Ectodermal cell (in vitro differentiated cells): ENCODE results near the gene REN.

Source experiments
- H3K27ac ChIP-seq: 2 replicates; pipeline ENCODE4 v1.7.0; 2013; ENCODE audit warnings: mild to moderate bottlenecking, low read depth, low read length; ENCODE audit not compliant: insufficient read depth, poor library complexity, severe bottlenecking
- H3K27me3 ChIP-seq: 2 replicates; pipeline ENCODE4 v1.7.0; 2013; ENCODE audit warnings: mild to moderate bottlenecking, low read length; ENCODE audit not compliant: insufficient read depth, control insufficient read depth, poor library complexity, severe bottlenecking
- H3K36me3 ChIP-seq: one replicate; pipeline ENCODE4 v1.7.0; 2013; ENCODE audit warnings: low read length; ENCODE audit not compliant: control insufficient read depth, insufficient read depth
- H3K4me1 ChIP-seq: one replicate; pipeline ENCODE4 v1.7.0; 2013; ENCODE audit warnings: low read length; ENCODE audit not compliant: control insufficient read depth, insufficient read depth
- H3K4me3 ChIP-seq: 2 replicates; pipeline ENCODE4 v1.7.0; 2013; ENCODE audit warnings: low read depth, low read length, control low read depth; ENCODE audit not compliant: insufficient read depth
- H3K9me3 ChIP-seq: 2 replicates; pipeline ENCODE4 v1.7.0; 2013; ENCODE audit warnings: mild to moderate bottlenecking, low read length, moderate library complexity; ENCODE audit not compliant: control insufficient read depth
- WGBS, 2 experiments: methylation state at CpG; one replicate each; pipeline ENCODE4 v1.1.7; 2013; ENCODE audit warnings: missing lambda C conversion rate in 2 of 2; 5-methylcytosine and 5-hydroxymethylcytosine counted together

The REN gene

GRCh38 chr1:204201348-204202040 lies 35.4 kb upstream of the REN start:
- H3K36me3 ChIP-seq: no peaks in the 10 kb centered on the region
- no peak overlapping the region for H3K4me3 ChIP-seq
- H3K27me3 ChIP-seq: peaks cover 4% of the 10 kb centered on the region
- H3K27ac ChIP-seq: no peak overlapping the region
- no peaks in the 10 kb centered on the region for H3K9me3 ChIP-seq
- H3K4me1 ChIP-seq: no peaks in the 10 kb centered on the region
- WGBS, 2 experiments: 90 to 93% methylated on average over 12 of the region's 12 CpGs

GRCh38 chr1:204199579-204199978 lies 33.4 kb upstream of the REN start:
- 95% methylated on average over 9 of the region's 9 CpGs for WGBS, 2 experiments

GRCh38 chr1:204198348-204199340 lies 32.5 kb upstream of the REN start:
- WGBS, 2 experiments: 74 to 82% methylated on average over 18 of the region's 18 CpGs
- no peak overlapping the region for H3K27ac ChIP-seq
- H3K27me3 ChIP-seq: peaks cover 4% of the 10 kb centered on the region

More at GRCh38 chr1:204199579-204199978, 33.4 kb upstream of the REN start:
- H3K27ac ChIP-seq: no peak overlapping the region
- no peaks in the 10 kb centered on the region for H3K4me1 ChIP-seq
- peaks cover 4% of the 10 kb centered on the region for H3K27me3 ChIP-seq
- H3K9me3 ChIP-seq: no peaks in the 10 kb centered on the region
- no peak overlapping the region for H3K4me3 ChIP-seq
- H3K36me3 ChIP-seq: no peaks in the 10 kb centered on the region

GRCh38 chr1:204197068-204197467 lies 30.9 kb upstream of the REN start:
- WGBS, 2 experiments: 89 to 93% methylated on average over 5 of the region's 5 CpGs
- Histone ChIP-seq H3K9me3 (no peaks in the 10 kb centered on the region), H3K36me3 (no peaks in the 10 kb centered on the region), H3K4me3 (no peak overlapping the region), H3K27me3 (peaks cover 6% of the 10 kb centered on the region), H3K4me1 (no peaks in the 10 kb centered on the region), H3K27ac (no peak overlapping the region)

More at GRCh38 chr1:204198348-204199340, 32.5 kb upstream of the REN start:
- Histone ChIP-seq H3K4me1 (no peaks in the 10 kb centered on the region), H3K9me3 (no peaks in the 10 kb centered on the region), H3K4me3 (no peak overlapping the region), H3K36me3 (no peaks in the 10 kb centered on the region)

GRCh38 chr1:204196068-204196795 lies 30.1 kb upstream of the REN start, which contains the start of gene KISS1:
Gene KISS1, minus strand, starts transcription at chr1:204196491. Its CDS starts 3,615 bp downstream, at chr1:204192876.
- Histone ChIP-seq H3K27ac (no peak within 1 kb of the TSS), H3K36me3 (no peaks in the 10 kb centered on the region), H3K4me1 (no peaks in the 10 kb centered on the region), H3K27me3 (peaks cover 13% of the 10 kb centered on the region), H3K9me3 (no peaks in the 10 kb centered on the region), H3K4me3 (no peak within 1 kb of the TSS)
- 70 to 71% methylated on average over 18 of the region's 18 CpGs for WGBS, 2 experiments

GRCh38 chr1:204194771-204195170 lies 28.6 kb upstream of the REN start:
- Histone ChIP-seq H3K4me1 (no peaks in the 10 kb centered on the region), H3K27me3 (peaks cover 27% of the 10 kb centered on the region), H3K36me3 (no peaks in the 10 kb centered on the region), H3K27ac (no peak overlapping the region), H3K9me3 (no peaks in the 10 kb centered on the region), H3K4me3 (no peak overlapping the region)
- WGBS, 2 experiments: 78 to 88% methylated on average over 7 of the region's 7 CpGs

GRCh38 chr1:204194080-204194479 lies 27.9 kb upstream of the REN start:
- Histone ChIP-seq H3K36me3 (no peaks in the 10 kb centered on the region), H3K4me1 (no peaks in the 10 kb centered on the region), H3K27me3 (peaks cover 34% of the 10 kb centered on the region), H3K27ac (no peak overlapping the region), H3K9me3 (no peaks in the 10 kb centered on the region), H3K4me3 (no peak overlapping the region)
- WGBS, 2 experiments: 90 to 91% methylated on average over 2 of the region's 2 CpGs

GRCh38 chr1:204192589-204193352 lies 26.6 kb upstream of the REN start:
- Histone ChIP-seq H3K27ac (no peak overlapping the region), H3K4me3 (no peak overlapping the region), H3K27me3 (peaks cover 47% of the 10 kb centered on the region), H3K4me1 (no peaks in the 10 kb centered on the region), H3K9me3 (no peaks in the 10 kb centered on the region), H3K36me3 (no peaks in the 10 kb centered on the region)
- WGBS, 2 experiments: 86 to 87% methylated on average over 3 of the region's 3 CpGs

GRCh38 chr1:204192046-204192445 lies 25.9 kb upstream of the REN start:
- H3K36me3 ChIP-seq: no peaks in the 10 kb centered on the region
- H3K4me1 ChIP-seq: no peaks in the 10 kb centered on the region
- no peak overlapping the region for H3K4me3 ChIP-seq
- H3K27me3 ChIP-seq: peaks cover 52% of the 10 kb centered on the region
- WGBS, 2 experiments: 91 to 95% methylated on average over 2 of the region's 2 CpGs
- no peaks in the 10 kb centered on the region for H3K9me3 ChIP-seq
- H3K27ac ChIP-seq: no peak overlapping the region
